ENCODE results near the gene LRRTM4.

Gene LRRTM4

GRCh38 chr2:77144772-77145171 lies 377.4 kb downstream of the LRRTM4 start:
- TF ChIP-seq FOXP2 (optimal IDR thresholded peaks at IDR 0.05; ENCODE audit: borderline replicate concordance, extremely low read depth, extremely low read length, insufficient read depth), result no peak
- no peak for TF ChIP-seq REST (IDR thresholded peaks at IDR 0.05; ENCODE audit: insufficient read depth in 1 of 2, low read depth in 2 of 2, low read length in 2 of 2)
- no peak for TF ChIP-seq SIN3A (IDR thresholded peaks at IDR 0.05; ENCODE audit: borderline replicate concordance, insufficient read depth, low read length)
- no peak for TF ChIP-seq POLR2AphosphoS5 (IDR thresholded peaks at IDR 0.05; ENCODE audit: low read depth, low read length)
- no peak for TF ChIP-seq TAF1 (IDR thresholded peaks at IDR 0.05; ENCODE audit: borderline replicate concordance, insufficient read depth, low read length)

GRCh38 chr2:77142141-77142540 lies 380.0 kb downstream of the LRRTM4 start:
- TF ChIP-seq TAF1 (IDR thresholded peaks at IDR 0.05; ENCODE audit: borderline replicate concordance, insufficient read depth, low read length) (no peak), FOXP2 (optimal IDR thresholded peaks at IDR 0.05; ENCODE audit: borderline replicate concordance, extremely low read depth, extremely low read length, insufficient read depth) (no peak)

GRCh38 chr2:77127345-77127744 lies 394.8 kb downstream of the LRRTM4 start:
- no peak for TF ChIP-seq REST (IDR thresholded peaks at IDR 0.05; ENCODE audit: insufficient read depth in 1 of 2, low read depth in 2 of 2, low read length in 2 of 2)
- TF ChIP-seq SIN3A (IDR thresholded peaks at IDR 0.05; ENCODE audit: borderline replicate concordance, insufficient read depth, low read length), result no peak
- TF ChIP-seq FOXP2 (optimal IDR thresholded peaks at IDR 0.05; ENCODE audit: borderline replicate concordance, extremely low read depth, extremely low read length, insufficient read depth), result no peak
- no peak for TF ChIP-seq TAF1 (IDR thresholded peaks at IDR 0.05; ENCODE audit: borderline replicate concordance, insufficient read depth, low read length)
- TF ChIP-seq POLR2AphosphoS5 (IDR thresholded peaks at IDR 0.05; ENCODE audit: low read depth, low read length), result no peak

GRCh38 chr2:77121518-77121917 lies 400.7 kb downstream of the LRRTM4 start:
- TF ChIP-seq SIN3A (IDR thresholded peaks at IDR 0.05; ENCODE audit: borderline replicate concordance, insufficient read depth, low read length) (no peak), POLR2AphosphoS5 (IDR thresholded peaks at IDR 0.05; ENCODE audit: low read depth, low read length) (no peak), REST (IDR thresholded peaks at IDR 0.05; ENCODE audit: insufficient read depth in 1 of 2, low read depth in 2 of 2, low read length in 2 of 2) (no peak), TAF1 (IDR thresholded peaks at IDR 0.05; ENCODE audit: borderline replicate concordance, insufficient read depth, low read length) (no peak), FOXP2 (optimal IDR thresholded peaks at IDR 0.05; ENCODE audit: borderline replicate concordance, extremely low read depth, extremely low read length, insufficient read depth) (no peak)

- TF ChIP-seq FOXP2 (optimal IDR thresholded peaks at IDR 0.05; ENCODE audit: borderline replicate concordance, extremely low read depth, extremely low read length, insufficient read depth) (no peak), POLR2AphosphoS5 (IDR thresholded peaks at IDR 0.05; ENCODE audit: low read depth, low read length) (no peak), REST (IDR thresholded peaks at IDR 0.05; ENCODE audit: insufficient read depth in 1 of 2, low read depth in 2 of 2, low read length in 2 of 2) (no peak), TAF1 (IDR thresholded peaks at IDR 0.05; ENCODE audit: borderline replicate concordance, insufficient read depth, low read length) (no peak), SIN3A (IDR thresholded peaks at IDR 0.05; ENCODE audit: borderline replicate concordance, insufficient read depth, low read length) (no peak)
These were observed 402.8 kb downstream of the LRRTM4 start for GRCh38 chr2:77119333-77119732.
